CD4-positive, alpha-beta T cell (primary cell): ENCODE measurements around the gene ATM. TPM values are rescaled to one million over a fixed set of nuclear protein-coding genes. Genes with fewer than 3 reads are reported as not detected.
A peak's percentile ranks its signal among the peaks of the same experiment; 100 is the strongest.
"Not testable (repeated sequence)": the region's sequence is repeated elsewhere in the genome, so short reads cannot be mapped to it uniquely, and the experiment has no call there.

ENCODE experiments used
- ATAC-seq: fragments of 200-7000 bp; cut with Tn5 transposase; one replicate; pipeline ENCODE4 v1.10.0; 2022; ENCODE audit warnings: mild to moderate bottlenecking; ENCODE audit not compliant: poor library complexity
- CTCF ChIA-PET: fragments of 350-600 bp; sonication (Branson Sonifier 250); formaldehyde crosslinking; loops from one replicate; lab custom pipeline; 2021; ENCODE audit warnings: antibody characterized with exemption, inconsistent platforms; lab: Charles Lee
- POLR2A ChIA-PET: fragments of 350-600 bp; sonication (Branson Sonifier 250); formaldehyde crosslinking; loops from one replicate; lab custom pipeline; 2021; ENCODE audit warnings: antibody characterized with exemption, inconsistent platforms; lab: Charles Lee
- DNase-seq, 14 experiments: peaks; one replicate each; pipeline ENCODE4 v3.0.0-alpha.2; 2013 to 2020; ENCODE audit warnings: mixed read lengths in 2 of 14
- H3K27ac ChIP-seq, 2 donors: one replicate each; pipeline versions ENCODE4 v1.5.1 to v1.7.0; 2013; ENCODE audit warnings: low read length in 2 of 2, low read depth in 1 of 2, mild to moderate bottlenecking in 1 of 2
- H3K27me3 ChIP-seq, 2 experiments: 1 replicate in 1 of 2; 2 replicates in 1 of 2; pipeline versions ENCODE4 v1.6.1 to v1.7.0; 2013; ENCODE audit warnings: low read length in 2 of 2, control low read depth in 1 of 2, mild to moderate bottlenecking in 1 of 2, moderate library complexity in 1 of 2; ENCODE audit not compliant: insufficient read depth in 2 of 2, control insufficient read depth in 1 of 2
- H3K36me3 ChIP-seq: one replicate; pipeline ENCODE4 v1.6.1; 2013; ENCODE audit warnings: low read length, control low read depth; ENCODE audit not compliant: insufficient read depth
- H3K4me1 ChIP-seq: one replicate; pipeline ENCODE4 v1.6.1; 2013; ENCODE audit warnings: low read length, control low read depth; ENCODE audit not compliant: insufficient read depth
- H3K4me3 ChIP-seq: one replicate; pipeline ENCODE4 v1.5.1; 2013; ENCODE audit warnings: mild to moderate bottlenecking, low read length, moderate library complexity
- H3K9me3 ChIP-seq, 2 experiments: 1 replicate in 1 of 2; 2 replicates in 1 of 2; pipeline versions ENCODE4 v1.6.1 to v1.7.0; 2013; ENCODE audit warnings: low read length in 2 of 2, mild to moderate bottlenecking in 2 of 2, control low read depth in 1 of 2, moderate library complexity in 1 of 2; ENCODE audit not compliant: control insufficient read depth in 1 of 2, insufficient read depth in 1 of 2
- H3K27ac Mint-ChIP-seq: one replicate; pipeline ENCODE4 v1.8.0; 2020; ENCODE audit warnings: mixed read lengths
- H3K27me3 Mint-ChIP-seq: one replicate; pipeline ENCODE4 v1.8.0; 2021; ENCODE audit warnings: mixed read lengths
- H3K36me3 Mint-ChIP-seq: one replicate; pipeline ENCODE4 v1.8.0; 2021; ENCODE audit warnings: low read depth, mixed read lengths
- H3K4me1 Mint-ChIP-seq: one replicate; pipeline ENCODE4 v1.8.0; 2021; ENCODE audit warnings: low read depth, mixed read lengths
- H3K4me3 Mint-ChIP-seq: one replicate; pipeline ENCODE4 v1.8.0; 2020; ENCODE audit warnings: mild to moderate bottlenecking, mixed read lengths
- H3K9me3 Mint-ChIP-seq: one replicate; pipeline ENCODE4 v1.8.0; 2020; ENCODE audit warnings: mixed read lengths
- CTCF ChIP-seq: fragments of 200-600 bp; IDR thresholded peaks from one replicate; pipeline ENCODE4 v1.8.0; 2022; ENCODE audit warnings: antibody characterized with exemption, mild to moderate bottlenecking
- intact Hi-C, 2 experiments: fragments of 100-400 bp; cut with DNase I in 1 of 2; cut with micrococcal nuclease in 1 of 2; formaldehyde crosslinking; loops; one replicate each; pipeline versions ENCODE4 v1.15.1 to v1.9.0; 2023 to 2025; cut with DNase I, micrococcal nuclease
- total RNA-seq, 174 experiments: library from RNA in 2 of 174; stranded (reverse) in 2 of 174; gene quantifications; one replicate each; pipeline ENCODE4 v1.2.3 and lab custom pipeline; 2021 to 2026

Gene ATM
- total RNA-seq, 2 experiments from 2014 or later = 307 to 329 TPM

- Mint-ChIP-seq H3K36me3 (peaks cover 91% of the 10 kb centered on the region), H3K4me1 (peaks cover 38% of the 10 kb centered on the region), H3K9me3 (no peaks in the 10 kb centered on the region), H3K4me3 (no peak overlapping the region), H3K27me3 (no peaks in the 10 kb centered on the region), H3K27ac (peak overlapping the region; percentile 79)
- no peak overlapping the region for H3K4me3 ChIP-seq
- no peaks in the 10 kb centered on the region for H3K9me3 ChIP-seq
- no peak for TF ChIP-seq CTCF
- intact Hi-C loops = loop anchor here in 1 of 2 experiments (5.0 kb wide), 1 partner anchor 65 kb away; the partner anchor contains the start of genes ATM and NPAT
- ChIA-PET CTCF (no interaction called here), POLR2A (no interaction called here)
- H3K27ac ChIP-seq = no peak overlapping the region
- H3K36me3 ChIP-seq = peaks cover 94% of the 10 kb centered on the region
- no peak for DNase-seq
- H3K4me1 ChIP-seq = no peaks in the 10 kb centered on the region
- ATAC-seq = no peak
- H3K27me3 ChIP-seq = no peaks in the 10 kb centered on the region
Observed at GRCh38 chr11:108286956-108287355, 64.1 kb downstream of the ATM start.

GRCh38 chr11:108289066-108289465 lies 66.2 kb downstream of the ATM start:
- peaks cover 35% of the 10 kb centered on the region for H3K4me1 Mint-ChIP-seq
- POLR2A ChIA-PET, CTCF ChIA-PET, H3K4me3 Mint-ChIP-seq, H3K27me3 ChIP-seq, H3K4me1 ChIP-seq, H3K4me3 ChIP-seq, H3K27ac ChIP-seq, H3K27me3 Mint-ChIP-seq, ATAC-seq, DNase-seq, H3K9me3 Mint-ChIP-seq, H3K9me3 ChIP-seq: not testable (repeated sequence)
- H3K36me3 Mint-ChIP-seq = peaks cover 91% of the 10 kb centered on the region
- intact Hi-C loops = loop anchor here in 1 of 2 experiments (5.0 kb wide), 1 partner anchor 67 kb away; the partner anchor contains the start of genes ATM and NPAT
- peaks cover 93% of the 10 kb centered on the region for H3K36me3 ChIP-seq
- peak overlapping the region; percentile 53 for H3K27ac Mint-ChIP-seq

DNA sequence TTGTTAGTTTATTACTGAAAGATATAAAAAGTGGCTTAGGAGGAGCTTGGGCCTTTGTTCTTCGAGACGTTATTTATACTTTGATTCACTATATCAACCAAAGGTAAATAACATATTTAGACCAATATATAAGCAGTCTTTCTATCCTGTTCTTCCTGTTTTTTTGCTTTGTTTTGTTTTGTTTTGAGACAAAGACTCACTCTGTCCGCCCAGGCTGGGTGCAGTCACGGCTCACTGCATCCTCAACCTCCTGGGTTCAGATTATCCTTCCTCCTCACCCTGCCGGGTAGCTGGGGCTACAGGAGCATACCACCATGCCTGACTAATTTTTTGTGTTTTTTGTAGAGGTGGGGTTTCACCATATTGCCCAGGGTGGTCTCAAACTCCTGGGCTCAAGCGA lies 66.8 kb downstream of the ATM start:
- intact Hi-C loops = loop anchor here in 1 of 2 experiments (5.0 kb wide), 1 partner anchor 67 kb away; the partner anchor contains the start of genes ATM and NPAT
- peaks cover 93% of the 10 kb centered on the region for H3K36me3 ChIP-seq
- H3K27ac Mint-ChIP-seq = peak overlapping the region; percentile 42
- no peaks in the 10 kb centered on the region for H3K27me3 Mint-ChIP-seq
- H3K9me3 Mint-ChIP-seq = no peaks in the 10 kb centered on the region
- ATAC-seq = no peak
- ChIA-PET POLR2A (interaction anchor here (1.1 kb wide), 1 partner anchor 45 kb away, joined by 3 read pairs; no protein-coding TSS in a partner anchor), CTCF (no interaction called here)
- H3K4me1 Mint-ChIP-seq = peaks cover 31% of the 10 kb centered on the region
- no peak overlapping the region for H3K4me3 Mint-ChIP-seq
- H3K4me1 ChIP-seq = no peaks in the 10 kb centered on the region
- no peaks in the 10 kb centered on the region for H3K9me3 ChIP-seq
- TF ChIP-seq CTCF = no peak
- H3K27ac ChIP-seq = no peak overlapping the region
- peaks cover 91% of the 10 kb centered on the region for H3K36me3 Mint-ChIP-seq
- no peaks in the 10 kb centered on the region for H3K27me3 ChIP-seq
- no peak overlapping the region for H3K4me3 ChIP-seq
- DNase-seq = no peak

- ATAC-seq = no peak
- Histone ChIP-seq H3K36me3 (peaks cover 94% of the 10 kb centered on the region), H3K9me3 (no peaks in the 10 kb centered on the region), H3K4me1 (no peaks in the 10 kb centered on the region), H3K4me3 (no peak overlapping the region), H3K27me3 (no peaks in the 10 kb centered on the region), H3K27ac (no peak overlapping the region)
- no peaks in the 10 kb centered on the region for H3K27me3 Mint-ChIP-seq
- POLR2A ChIA-PET = interaction anchor here (1.2 kb wide), 1 partner anchor 10 kb away, joined by 3 read pairs; no protein-coding TSS in a partner anchor
- intact Hi-C loops = no loop called here
- H3K4me1 Mint-ChIP-seq = peaks cover 19% of the 10 kb centered on the region
- no peak overlapping the region for H3K4me3 Mint-ChIP-seq
- no peak overlapping the region for H3K27ac Mint-ChIP-seq
- no peak for DNase-seq
- CTCF ChIA-PET = interaction anchor here (1.2 to 2.3 kb wide), 2 partner anchors 54 to 70 kb away, joined by 4 to 11 read pairs; partner anchors contain the start of genes ATM and NPAT
- TF ChIP-seq CTCF = no peak
- no peaks in the 10 kb centered on the region for H3K9me3 Mint-ChIP-seq
- peaks cover 92% of the 10 kb centered on the region for H3K36me3 Mint-ChIP-seq
Observed at GRCh38 chr11:108293229-108293628, 70.4 kb downstream of the ATM start.
